Fibroblast of skin of abdomen (primary cell): ENCODE measurements around the gene RBMS3.
"Not testable (repeated sequence)": the region's sequence is repeated elsewhere in the genome, so short reads cannot be mapped to it uniquely, and the experiment has no call there.

Source experiments
- DNase-seq: peaks from one replicate; pipeline ENCODE4 v3.0.0-alpha.2; 2013

RBMS3 gene

GRCh38 chr3:29808324-29808723, 527.5 kb downstream of the RBMS3 start:
- DNase-seq, result not testable (repeated sequence)

- DNase-seq, result peak; percentile 83
Measured at GRCh38 chr3:29822071-29822470, 541.2 kb downstream of the RBMS3 start.

- DNase-seq, result no peak
Measured at GRCh38 chr3:29823233-29823632, 542.4 kb downstream of the RBMS3 start.

GRCh38 chr3:29826712-29827111, 545.8 kb downstream of the RBMS3 start:
- DNase-seq, result no peak

GRCh38 chr3:29827756-29828155, 546.9 kb downstream of the RBMS3 start:
- peak; percentile 42 for DNase-seq

GRCh38 chr3:29829340-29829739, 548.5 kb downstream of the RBMS3 start:
- no peak for DNase-seq

- DNase-seq, result no peak
Measured at GRCh38 chr3:29850641-29851040, 569.8 kb downstream of the RBMS3 start.

- no peak for DNase-seq
Measured at GRCh38 chr3:29852767-29853166, 571.9 kb downstream of the RBMS3 start.

GRCh38 chr3:29853841-29854397, 573.0 kb downstream of the RBMS3 start:
- DNase-seq, result no peak

- DNase-seq, result no peak
Measured at GRCh38 chr3:29854821-29855220, 574.0 kb downstream of the RBMS3 start.

GRCh38 chr3:29859726-29860270, 578.9 kb downstream of the RBMS3 start:
- DNase-seq, result no peak

GRCh38 chr3:29864809-29865208, 583.9 kb downstream of the RBMS3 start:
- no peak for DNase-seq

GRCh38 chr3:29868543-29869101, 587.8 kb downstream of the RBMS3 start:
- DNase-seq, result no peak

- DNase-seq, result no peak
Measured at GRCh38 chr3:29870136-29870535, 589.3 kb downstream of the RBMS3 start.

- DNase-seq, result no peak
Measured at GRCh38 chr3:29871087-29871486, 590.2 kb downstream of the RBMS3 start.

GRCh38 chr3:29880809-29881208, 599.9 kb downstream of the RBMS3 start:
- DNase-seq, result no peak

- DNase-seq, result peak; percentile 52
Measured at GRCh38 chr3:29887451-29887850, 606.6 kb downstream of the RBMS3 start.

GRCh38 chr3:29889215-29889614, 608.3 kb downstream of the RBMS3 start:
- peak; percentile 52 for DNase-seq

- DNase-seq, result no peak
Measured at GRCh38 chr3:29890801-29891200, 609.9 kb downstream of the RBMS3 start.

- DNase-seq, result no peak
Measured at GRCh38 chr3:29892976-29893554, 612.2 kb downstream of the RBMS3 start.

- no peak for DNase-seq
Measured at GRCh38 chr3:29896856-29897255, 616.0 kb downstream of the RBMS3 start.

- DNase-seq, result peak; percentile 24
Measured at GRCh38 chr3:29898171-29898965, 617.5 kb downstream of the RBMS3 start.

GRCh38 chr3:29899021-29899420, 618.1 kb downstream of the RBMS3 start:
- peak; percentile 62 for DNase-seq
